Ureter (tissue), 1 donor: ENCODE results near the gene TEPSIN. TPM values are rescaled to one million over a fixed set of nuclear protein-coding genes. Genes with fewer than 3 reads are reported as not detected.

Source experiments
- DNase-seq: peaks from one replicate; pipeline ENCODE4 v3.0.0-alpha.2; 2020; ENCODE audit warnings: low spot score
- total RNA-seq: library from RNA; stranded (reverse); gene quantifications from one replicate; pipeline ENCODE4 v1.2.4, GENCODE V29; 2023
- donor health status: DM: yes; HTN: yes; CAD: no.

Gene TEPSIN
- total RNA-seq, 1 donor from 2014 or later: 37.1 TPM

GRCh38 chr17:81186203-81186602 is 52.7 kb downstream of the TEPSIN start:
- no peak for DNase-seq

DNA sequence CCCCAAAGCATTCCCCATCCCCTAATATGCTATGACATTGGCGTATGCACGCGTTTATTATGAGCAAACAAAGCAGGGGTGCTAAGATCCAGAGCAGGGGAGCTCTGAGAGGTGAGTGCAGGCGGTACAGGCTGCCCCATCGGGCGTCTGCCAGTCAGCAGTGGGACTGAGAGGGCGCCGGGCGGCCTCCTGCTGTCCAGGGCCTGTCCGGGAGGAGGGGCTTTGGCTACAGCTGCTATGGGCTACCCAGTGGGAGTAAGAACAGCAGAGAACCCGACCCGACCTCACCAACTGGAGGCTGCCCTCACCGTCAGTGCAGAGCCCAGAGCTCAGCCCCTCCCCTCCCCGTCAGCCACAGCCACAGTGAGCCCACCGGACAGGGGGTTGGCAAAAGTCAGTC is 54.3 kb downstream of the TEPSIN start:
- DNase-seq: no peak

DNA sequence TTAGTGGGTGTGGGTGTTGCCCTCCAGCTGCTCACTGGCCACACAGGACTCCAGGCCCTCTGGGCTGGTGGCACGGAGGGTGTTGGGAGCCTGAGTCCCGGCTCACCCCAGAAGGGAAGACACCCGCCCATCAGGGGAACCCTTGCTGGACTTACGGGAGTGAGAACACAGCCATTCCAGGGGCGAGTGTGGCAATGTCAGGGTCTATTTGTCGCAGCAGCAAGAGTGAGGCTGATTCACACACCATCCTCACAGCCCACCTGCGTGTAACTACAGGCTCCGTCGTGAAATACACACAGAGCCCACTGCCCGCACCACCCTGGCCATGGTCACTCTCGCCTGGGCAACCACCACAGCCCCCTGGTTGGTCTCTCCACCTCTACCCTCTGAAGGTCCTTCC is 55.0 kb downstream of the TEPSIN start:
- DNase-seq: no peak

DNA sequence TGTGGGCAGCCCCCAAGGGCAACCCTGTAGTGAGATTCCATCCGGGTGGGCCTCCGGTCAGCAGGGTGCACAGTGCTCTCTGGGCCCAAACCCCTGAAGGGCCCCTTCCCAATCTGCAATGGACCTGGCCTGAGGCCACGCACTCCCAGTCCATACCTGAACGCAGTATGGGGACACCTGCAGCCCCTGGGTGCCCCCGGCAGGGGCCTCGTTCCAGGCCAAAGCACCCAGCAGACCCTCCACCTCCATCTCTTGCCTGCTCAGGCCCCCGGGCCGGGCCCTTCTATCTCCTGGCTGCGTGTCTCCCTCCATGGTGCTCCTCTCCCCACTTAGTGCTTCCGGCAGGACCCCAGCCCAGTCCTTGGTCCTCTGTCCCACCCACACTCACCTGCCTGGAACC is 55.5 kb downstream of the TEPSIN start:
- DNase-seq: no peak

- no peak for DNase-seq
Observed at GRCh38 chr17:81182596-81182995, 56.3 kb downstream of the TEPSIN start.

DNA sequence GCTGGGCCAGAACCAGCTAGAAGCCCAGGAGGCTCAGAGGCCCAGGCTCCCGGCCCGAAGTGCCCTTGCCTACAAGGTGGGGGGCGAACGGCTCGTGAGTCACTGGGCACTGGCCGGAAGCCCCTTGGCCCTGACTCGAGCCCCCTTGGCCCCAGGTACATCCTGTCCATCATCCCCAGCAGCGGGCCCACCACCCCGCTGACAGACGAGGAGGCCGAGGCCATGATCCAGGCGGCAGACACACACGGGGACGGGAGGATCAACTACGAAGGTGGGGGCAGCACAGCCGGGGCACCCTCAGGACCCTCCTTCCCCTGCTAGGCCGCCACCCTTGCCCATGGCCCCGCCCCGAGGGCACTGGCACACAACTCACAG is 57.1 kb downstream of the TEPSIN start:
- DNase-seq: no peak

GRCh38 chr17:81180836-81181810 is 57.7 kb downstream of the TEPSIN start:
- no peak for DNase-seq

DNA sequence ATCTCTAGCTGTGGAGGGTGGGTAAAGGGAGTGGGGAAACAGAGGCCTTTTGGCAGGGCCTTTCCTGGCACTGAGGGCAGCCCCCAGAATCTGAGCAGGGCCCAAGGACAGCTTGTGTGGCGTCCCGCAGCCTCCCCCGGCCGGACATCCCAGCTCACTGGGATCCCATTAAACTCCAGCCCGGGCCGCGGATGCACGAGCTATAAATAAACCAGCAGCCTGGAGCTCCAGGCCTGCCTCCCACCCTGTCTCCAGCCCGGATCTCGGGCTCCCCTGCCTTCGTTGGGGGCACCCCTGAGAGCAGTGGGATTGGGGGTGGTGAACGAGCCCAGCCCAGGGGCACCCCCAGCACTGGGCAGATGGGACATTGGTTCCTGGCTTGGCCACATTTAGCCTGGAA is 59.0 kb downstream of the TEPSIN start:
- no peak for DNase-seq

- no peak for DNase-seq
Observed at GRCh38 chr17:81179220-81179619, 59.6 kb downstream of the TEPSIN start.

Other genes starting within 250 kb of the TEPSIN start
- gene CHMP6, start 247.2 kb downstream of the TEPSIN start, total RNA-seq: 26.2 TPM
- 48.7 TPM for gene BAIAP2, start 203.9 kb downstream of the TEPSIN start, total RNA-seq
- not detected for gene PVALEF, start 73.5 kb downstream of the TEPSIN start, total RNA-seq
- gene AATK, start 72.8 kb downstream of the TEPSIN start, total RNA-seq: 3.4 TPM
- gene CEP131, start 16.1 kb downstream of the TEPSIN start, total RNA-seq: 5.4 TPM
- 52.9 TPM for gene NDUFAF8, start 263 bp upstream of the TEPSIN start, total RNA-seq
- 94.4 TPM for gene SLC38A10, start 56.3 kb upstream of the TEPSIN start, total RNA-seq
- 23.7 TPM for gene BAHCC1, start 156.4 kb upstream of the TEPSIN start, total RNA-seq